Stimulated activated CD4-positive, alpha-beta T cell treated with anti-CD3 and anti-CD28 coated beads, Interleukin-2, amount 100 ng/mL, for 48 hours (primary cell): ENCODE data around the gene CST5.
"Not testable (repeated sequence)": the region's sequence is repeated elsewhere in the genome, so short reads cannot be mapped to it uniquely, and the experiment has no call there.

Experiments
- DNase-seq, 2 donors: peaks; one replicate each; pipeline ENCODE4 v3.0.0-alpha.2; 2020

Gene CST5

GRCh38 chr20:23832775-23833513 lies 46.6 kb downstream of the CST5 start:
- DNase-seq = no peak

- DNase-seq = not testable (repeated sequence)
Measured at GRCh38 chr20:23831961-23832360, 47.6 kb downstream of the CST5 start.

GRCh38 chr20:23826541-23827021 lies 53.0 kb downstream of the CST5 start, which contains the start of gene CST2:
Gene CST2, minus strand, starts transcription at chr20:23826729. Its CDS starts 69 bp downstream, at chr20:23826660.
- no peak for DNase-seq
